Loucy (cell line): ENCODE results near the gene OVOL2.

Source experiments
- H2AFZ ChIP-seq: fragments of 200-600 bp; sonication (generic); 2 replicates; pipeline ENCODE4 v1.6.0; 2016; ENCODE audit warnings: antibody characterized with exemption, mild to moderate bottlenecking, low read length, moderate library complexity
- H3F3A ChIP-seq: fragments of 200-600 bp; 2 replicates; pipeline ENCODE4 v1.6.0; 2016; ENCODE audit warnings: antibody characterized with exemption, low read depth, mild to moderate bottlenecking
- H3K27me3 ChIP-seq: fragments of 200-600 bp; sonication (generic); 2 replicates; pipeline ENCODE4 v1.6.1; 2014; ENCODE audit warnings: low read length, mild to moderate bottlenecking; ENCODE audit not compliant: insufficient read depth, poor library complexity, severe bottlenecking
- H3K36me3 ChIP-seq: fragments of 200-600 bp; sonication (generic); 2 replicates; pipeline ENCODE4 v1.6.1; 2016; ENCODE audit warnings: low read length; ENCODE audit not compliant: insufficient read depth
- H3K4me1 ChIP-seq: fragments of 200-600 bp; sonication (generic); 2 replicates; pipeline ENCODE4 v1.5.1; 2014; ENCODE audit warnings: low read length, mild to moderate bottlenecking; ENCODE audit not compliant: insufficient read depth, poor library complexity, severe bottlenecking
- H3K4me2 ChIP-seq: fragments of 200-600 bp; sonication (generic); 2 replicates; pipeline ENCODE4 v1.6.0; 2014; ENCODE audit warnings: antibody characterized with exemption, low read length, low read depth, mild to moderate bottlenecking; ENCODE audit not compliant: poor library complexity, severe bottlenecking
- H3K4me3 ChIP-seq: fragments of 200-600 bp; sonication (generic); 2 replicates; pipeline ENCODE4 v1.5.1; 2014; ENCODE audit warnings: low read length, mild to moderate bottlenecking, mixed read lengths; ENCODE audit not compliant: poor library complexity, severe bottlenecking
- H3K79me2 ChIP-seq: fragments of 200-600 bp; sonication (generic); 2 replicates; pipeline ENCODE4 v1.6.1; 2014; ENCODE audit warnings: low read length; ENCODE audit not compliant: insufficient read depth
- H3K9ac ChIP-seq: fragments of 200-600 bp; sonication (generic); 2 replicates; pipeline ENCODE4 v1.6.0; 2014; ENCODE audit warnings: mild to moderate bottlenecking, low read depth, low read length, moderate library complexity; ENCODE audit not compliant: poor library complexity, severe bottlenecking
- H3K9me2 ChIP-seq: fragments of 200-600 bp; sonication (generic); replicated peaks from 2 replicates; pipeline ENCODE4 v1.6.1; 2016; ENCODE audit warnings: low read depth, low read length, mixed read lengths
- H3K9me3 ChIP-seq: fragments of 200-600 bp; sonication (generic); 2 replicates; pipeline ENCODE4 v1.6.1; 2014; ENCODE audit warnings: mild to moderate bottlenecking, antibody characterized with exemption, low read length, low read depth; ENCODE audit not compliant: insufficient read depth
- H4K20me1 ChIP-seq: fragments of 200-600 bp; sonication (generic); 2 replicates; pipeline ENCODE4 v1.6.0; 2014; ENCODE audit warnings: antibody characterized with exemption, low read length, mild to moderate bottlenecking; ENCODE audit not compliant: insufficient read depth, poor library complexity, severe bottlenecking
- CTCF ChIP-seq: fragments of 200-600 bp; sonication (generic); conservative IDR thresholded peaks from 2 replicates; pipeline ENCODE4 v1.5.1; 2014; ENCODE audit warnings: mild to moderate bottlenecking, antibody characterized with exemption, low read length
- EZH2phosphoT487 ChIP-seq: fragments of 200-600 bp; IDR thresholded peaks from 2 replicates; pipeline ENCODE4 v1.6.1; 2018; ENCODE audit warnings: antibody characterized with exemption, mild to moderate bottlenecking, moderate library complexity, borderline replicate concordance

Gene OVOL2

GRCh38 chr20:18072532-18072931 is 14.8 kb upstream of the OVOL2 start:
- Histone ChIP-seq H4K20me1 (no peaks in the 10 kb centered on the region), H3K4me2 (no peak overlapping the region), H3K9ac (no peak overlapping the region), H3K9me3 (no peaks in the 10 kb centered on the region), H3K4me1 (no peaks in the 10 kb centered on the region), H3K79me2 (no peaks in the 10 kb centered on the region), H3F3A (no peaks in the 10 kb centered on the region), H2AFZ (no peak overlapping the region), H3K27me3 (no peaks in the 10 kb centered on the region), H3K36me3 (no peaks in the 10 kb centered on the region), H3K9me2 (no peaks in the 10 kb centered on the region), H3K4me3 (no peak overlapping the region)
- TF ChIP-seq CTCF, result no peak
- no peak for TF ChIP-seq EZH2phosphoT487

GRCh38 chr20:18066421-18067333 is 9.0 kb upstream of the OVOL2 start:
- no peak overlapping the region for H3K9ac ChIP-seq

GRCh38 chr20:18063676-18064075 is 6.0 kb upstream of the OVOL2 start:
- Histone ChIP-seq H3F3A (no peaks in the 10 kb centered on the region), H2AFZ (no peak overlapping the region), H3K4me2 (no peak overlapping the region), H3K4me1 (no peaks in the 10 kb centered on the region), H3K9ac (no peak overlapping the region), H3K79me2 (no peaks in the 10 kb centered on the region), H3K9me2 (no peaks in the 10 kb centered on the region), H3K9me3 (no peaks in the 10 kb centered on the region), H3K36me3 (no peaks in the 10 kb centered on the region), H4K20me1 (no peaks in the 10 kb centered on the region), H3K27me3 (no peaks in the 10 kb centered on the region), H3K4me3 (no peak overlapping the region)
- TF ChIP-seq EZH2phosphoT487, result no peak
- TF ChIP-seq CTCF, result no peak

More at GRCh38 chr20:18066421-18067333, 9.0 kb upstream of the OVOL2 start:
- H2AFZ ChIP-seq, result no peak overlapping the region
- no peaks in the 10 kb centered on the region for H3K9me3 ChIP-seq
- no peaks in the 10 kb centered on the region for H3K79me2 ChIP-seq
- no peaks in the 10 kb centered on the region for H4K20me1 ChIP-seq
- no peaks in the 10 kb centered on the region for H3K36me3 ChIP-seq
- no peaks in the 10 kb centered on the region for H3K27me3 ChIP-seq
- H3K4me1 ChIP-seq, result no peaks in the 10 kb centered on the region
- no peaks in the 10 kb centered on the region for H3K9me2 ChIP-seq
- TF ChIP-seq EZH2phosphoT487, result no peak
- TF ChIP-seq CTCF, result peak; percentile 47
- H3F3A ChIP-seq, result no peaks in the 10 kb centered on the region
- H3K4me3 ChIP-seq, result no peak overlapping the region
- H3K4me2 ChIP-seq, result no peak overlapping the region
